ENCODE results near the gene TEC.

DNA sequence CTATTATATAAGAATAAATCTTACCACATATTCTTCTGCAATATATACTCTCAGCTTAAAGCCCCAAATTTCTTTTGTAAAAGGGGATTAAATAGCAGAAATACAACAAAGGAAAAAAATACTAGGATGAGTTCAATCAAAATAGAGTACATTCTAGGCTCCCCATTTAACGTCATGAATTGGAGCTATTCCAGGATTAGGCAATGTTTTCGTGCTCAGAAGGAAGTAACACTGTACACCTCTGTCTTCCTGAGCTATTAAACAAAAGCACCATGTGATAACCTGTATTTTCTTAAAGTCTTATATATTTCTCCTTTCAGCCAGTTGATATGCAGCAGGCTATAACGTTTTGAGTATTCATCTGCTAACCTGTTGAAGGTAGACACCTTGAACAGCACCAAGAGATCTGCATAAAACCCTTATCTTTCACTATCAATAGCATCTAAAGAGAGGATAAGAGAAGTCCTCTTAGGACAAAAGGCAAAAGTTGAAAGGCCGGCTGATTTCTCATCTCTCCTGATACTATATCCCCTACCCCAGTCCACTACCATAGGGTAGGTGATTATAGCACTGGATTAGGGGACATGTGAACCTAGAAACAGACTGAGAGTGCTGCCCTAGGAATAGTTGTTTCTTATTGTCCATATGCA lies 31.5 kb downstream of the TEC start:
- TF ChIP-seq, protein P1, sequence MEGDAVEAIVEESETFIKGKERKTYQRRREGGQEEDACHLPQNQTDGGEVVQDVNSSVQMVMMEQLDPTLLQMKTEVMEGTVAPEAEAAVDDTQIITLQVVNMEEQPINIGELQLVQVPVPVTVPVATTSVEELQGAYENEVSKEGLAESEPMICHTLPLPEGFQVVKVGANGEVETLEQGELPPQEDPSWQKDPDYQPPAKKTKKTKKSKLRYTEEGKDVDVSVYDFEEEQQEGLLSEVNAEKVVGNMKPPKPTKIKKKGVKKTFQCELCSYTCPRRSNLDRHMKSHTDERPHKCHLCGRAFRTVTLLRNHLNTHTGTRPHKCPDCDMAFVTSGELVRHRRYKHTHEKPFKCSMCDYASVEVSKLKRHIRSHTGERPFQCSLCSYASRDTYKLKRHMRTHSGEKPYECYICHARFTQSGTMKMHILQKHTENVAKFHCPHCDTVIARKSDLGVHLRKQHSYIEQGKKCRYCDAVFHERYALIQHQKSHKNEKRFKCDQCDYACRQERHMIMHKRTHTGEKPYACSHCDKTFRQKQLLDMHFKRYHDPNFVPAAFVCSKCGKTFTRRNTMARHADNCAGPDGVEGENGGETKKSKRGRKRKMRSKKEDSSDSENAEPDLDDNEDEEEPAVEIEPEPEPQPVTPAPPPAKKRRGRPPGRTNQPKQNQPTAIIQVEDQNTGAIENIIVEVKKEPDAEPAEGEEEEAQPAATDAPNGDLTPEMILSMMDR (IDR thresholded peaks at IDR 0.05): no peak
- TF ChIP-seq ZFX (IDR thresholded peaks at IDR 0.05; ENCODE audit: borderline replicate concordance): no peak

All from 22Rv1 (cell line).